ENCODE measurements around the gene OVOL2. TPM values are rescaled to one million over a fixed set of nuclear protein-coding genes. Genes with fewer than 3 reads are reported as not detected.

OVOL2 gene
- total and polyA plus RNA-seq, 10 of the 15 experiments (the other 5 are each of a cell fraction or from before 2014, with no cell fraction given), result not detected

DNA sequence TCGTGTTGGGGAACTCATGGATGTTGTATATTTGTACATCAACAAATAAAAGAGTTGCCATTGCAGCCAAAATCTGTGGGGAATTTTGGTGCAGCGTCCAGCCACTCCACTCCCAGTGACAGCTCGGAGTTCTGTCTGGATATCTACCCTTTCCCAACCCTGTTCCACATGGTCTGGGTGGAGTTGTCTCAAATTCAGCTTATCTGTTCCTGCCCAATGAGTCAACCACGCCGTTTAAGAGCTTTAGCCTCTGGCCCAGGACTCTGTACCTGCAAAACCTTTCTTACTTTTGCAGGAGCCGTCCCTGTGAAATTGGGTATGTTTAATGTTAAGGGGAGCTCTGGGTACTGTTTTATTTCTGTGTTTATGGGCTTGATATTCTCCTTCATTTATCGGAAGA lies 33.9 kb upstream of the OVOL2 start:
- ChIA-PET SMC1A (ENCODE audit: uncharacterized antibody, unreplicated experiment) (no interaction called here), RAD21 (ENCODE audit: unreplicated experiment) (no interaction called here), POLR2A (interaction anchor here (0.6 kb wide), 1 partner anchor 43 kb away, joined by 3 read pairs; no protein-coding TSS in a partner anchor), CTCF (no interaction called here)
- Histone ChIP-seq H2AFZ (ENCODE audit: control insufficient read depth, low read depth, low read length) (no peak overlapping the region), H3K27me3 (replicated peaks in 1 of 2; ENCODE audit: control insufficient read depth in 2 of 2, insufficient read depth in 2 of 2, low read length in 1 of 2) (no peaks in the 10 kb centered on the region; a peak in 1 of 4 replicates), H3K4me3 (no peak overlapping the region), H3K4me1 (ENCODE audit: control insufficient read depth, insufficient read depth, low read length) (no peaks in the 10 kb centered on the region), H3K9me3 (replicated peaks; ENCODE audit: control insufficient read depth, insufficient read depth, low read length) (no peaks in the 10 kb centered on the region), H3K36me3 (ENCODE audit: control insufficient read depth in 2 of 2, insufficient read depth in 2 of 2, low read length in 1 of 2) (no peaks in the 10 kb centered on the region), H4K20me1 (ENCODE audit: control insufficient read depth, insufficient read depth) (no peaks in the 10 kb centered on the region), H3K4me2 (ENCODE audit: control insufficient read depth, insufficient read depth) (no peak overlapping the region), H3K27ac (ENCODE audit: control insufficient read depth, insufficient read depth) (no peak overlapping the region), H3K9ac (ENCODE audit: control insufficient read depth, insufficient read depth, low read length) (no peak overlapping the region), H3K79me2 (ENCODE audit: control insufficient read depth, insufficient read depth, low read length) (no peaks in the 10 kb centered on the region)
- no TSS peak for BruUV-seq (replicated peaks)
- intact Hi-C loops (cut with micrococcal nuclease; ENCODE audit: unreplicated experiment), result no loop called here
- WGBS (ENCODE audit: insufficient coverage, insufficient replicate concordance, low lambda C conversion rate, missing lambda C conversion rate), result 21% methylated on average over 7 of the region's 7 CpGs
- FAIRE-seq (no peak), ATAC-seq (no peak), DNase-seq (ENCODE audit: low read depth, low spot score) (no peak)
- in situ Hi-C loops (cut with MboI), result no loop called here
- no peak for TF ChIP-seq RAD51 (IDR thresholded peaks at IDR 0.05)
- no peak for TF ChIP-seq EZH2 (IDR thresholded peaks at IDR 0.05; ENCODE audit: borderline replicate concordance, control insufficient read depth, low read depth, low read length)
- TF ChIP-seq POLR2A (IDR thresholded peaks at IDR 0.05; ENCODE audit: low read depth, low read length), result no peak
- TF ChIP-seq SMAD5 (IDR thresholded peaks at IDR 0.05; ENCODE audit: low read depth), result no peak
- TF ChIP-seq WRNIP1 (IDR thresholded peaks at IDR 0.05; ENCODE audit: borderline replicate concordance, low read depth, low read length), result no peak
- no peak for TF ChIP-seq ATF7 (IDR thresholded peaks at IDR 0.05; ENCODE audit: low read depth)
- TF ChIP-seq, protein P1, sequence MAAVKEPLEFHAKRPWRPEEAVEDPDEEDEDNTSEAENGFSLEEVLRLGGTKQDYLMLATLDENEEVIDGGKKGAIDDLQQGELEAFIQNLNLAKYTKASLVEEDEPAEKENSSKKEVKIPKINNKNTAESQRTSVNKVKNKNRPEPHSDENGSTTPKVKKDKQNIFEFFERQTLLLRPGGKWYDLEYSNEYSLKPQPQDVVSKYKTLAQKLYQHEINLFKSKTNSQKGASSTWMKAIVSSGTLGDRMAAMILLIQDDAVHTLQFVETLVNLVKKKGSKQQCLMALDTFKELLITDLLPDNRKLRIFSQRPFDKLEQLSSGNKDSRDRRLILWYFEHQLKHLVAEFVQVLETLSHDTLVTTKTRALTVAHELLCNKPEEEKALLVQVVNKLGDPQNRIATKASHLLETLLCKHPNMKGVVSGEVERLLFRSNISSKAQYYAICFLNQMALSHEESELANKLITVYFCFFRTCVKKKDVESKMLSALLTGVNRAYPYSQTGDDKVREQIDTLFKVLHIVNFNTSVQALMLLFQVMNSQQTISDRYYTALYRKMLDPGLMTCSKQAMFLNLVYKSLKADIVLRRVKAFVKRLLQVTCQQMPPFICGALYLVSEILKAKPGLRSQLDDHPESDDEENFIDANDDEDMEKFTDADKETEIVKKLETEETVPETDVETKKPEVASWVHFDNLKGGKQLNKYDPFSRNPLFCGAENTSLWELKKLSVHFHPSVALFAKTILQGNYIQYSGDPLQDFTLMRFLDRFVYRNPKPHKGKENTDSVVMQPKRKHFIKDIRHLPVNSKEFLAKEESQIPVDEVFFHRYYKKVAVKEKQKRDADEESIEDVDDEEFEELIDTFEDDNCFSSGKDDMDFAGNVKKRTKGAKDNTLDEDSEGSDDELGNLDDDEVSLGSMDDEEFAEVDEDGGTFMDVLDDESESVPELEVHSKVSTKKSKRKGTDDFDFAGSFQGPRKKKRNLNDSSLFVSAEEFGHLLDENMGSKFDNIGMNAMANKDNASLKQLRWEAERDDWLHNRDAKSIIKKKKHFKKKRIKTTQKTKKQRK (IDR thresholded peaks at IDR 0.05; ENCODE audit: low read depth, low read length), result no peak
- no peak for TF ChIP-seq EP300 (IDR thresholded peaks at IDR 0.05; ENCODE audit: borderline replicate concordance in 1 of 2, control insufficient read depth in 1 of 2, low read depth in 2 of 2, low read length in 2 of 2)
- TF ChIP-seq KDM1A (IDR thresholded peaks at IDR 0.05; ENCODE audit: borderline replicate concordance), result no peak
- TF ChIP-seq, protein P2, sequence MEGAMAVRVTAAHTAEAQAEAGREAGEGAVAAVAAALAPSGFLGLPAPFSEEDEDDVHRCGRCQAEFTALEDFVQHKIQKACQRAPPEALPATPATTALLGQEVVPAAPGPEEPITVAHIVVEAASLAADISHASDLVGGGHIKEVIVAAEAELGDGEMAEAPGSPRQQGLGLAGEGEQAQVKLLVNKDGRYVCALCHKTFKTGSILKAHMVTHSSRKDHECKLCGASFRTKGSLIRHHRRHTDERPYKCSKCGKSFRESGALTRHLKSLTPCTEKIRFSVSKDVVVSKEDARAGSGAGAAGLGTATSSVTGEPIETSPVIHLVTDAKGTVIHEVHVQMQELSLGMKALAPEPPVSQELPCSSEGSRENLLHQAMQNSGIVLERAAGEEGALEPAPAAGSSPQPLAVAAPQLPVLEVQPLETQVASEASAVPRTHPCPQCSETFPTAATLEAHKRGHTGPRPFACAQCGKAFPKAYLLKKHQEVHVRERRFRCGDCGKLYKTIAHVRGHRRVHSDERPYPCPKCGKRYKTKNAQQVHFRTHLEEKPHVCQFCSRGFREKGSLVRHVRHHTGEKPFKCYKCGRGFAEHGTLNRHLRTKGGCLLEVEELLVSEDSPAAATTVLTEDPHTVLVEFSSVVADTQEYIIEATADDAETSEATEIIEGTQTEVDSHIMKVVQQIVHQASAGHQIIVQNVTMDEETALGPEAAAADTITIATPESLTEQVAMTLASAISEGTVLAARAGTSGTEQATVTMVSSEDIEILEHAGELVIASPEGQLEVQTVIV (IDR thresholded peaks at IDR 0.05; ENCODE audit: borderline replicate concordance, partially characterized antibody), result no peak
- no peak for TF ChIP-seq BACH1 (IDR thresholded peaks at IDR 0.05; ENCODE audit: borderline replicate concordance)
- TF ChIP-seq, protein P3, sequence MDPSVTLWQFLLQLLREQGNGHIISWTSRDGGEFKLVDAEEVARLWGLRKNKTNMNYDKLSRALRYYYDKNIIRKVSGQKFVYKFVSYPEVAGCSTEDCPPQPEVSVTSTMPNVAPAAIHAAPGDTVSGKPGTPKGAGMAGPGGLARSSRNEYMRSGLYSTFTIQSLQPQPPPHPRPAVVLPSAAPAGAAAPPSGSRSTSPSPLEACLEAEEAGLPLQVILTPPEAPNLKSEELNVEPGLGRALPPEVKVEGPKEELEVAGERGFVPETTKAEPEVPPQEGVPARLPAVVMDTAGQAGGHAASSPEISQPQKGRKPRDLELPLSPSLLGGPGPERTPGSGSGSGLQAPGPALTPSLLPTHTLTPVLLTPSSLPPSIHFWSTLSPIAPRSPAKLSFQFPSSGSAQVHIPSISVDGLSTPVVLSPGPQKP (IDR thresholded peaks at IDR 0.05; ENCODE audit: low read depth, low read length), result no peak
- TF ChIP-seq, protein P4, sequence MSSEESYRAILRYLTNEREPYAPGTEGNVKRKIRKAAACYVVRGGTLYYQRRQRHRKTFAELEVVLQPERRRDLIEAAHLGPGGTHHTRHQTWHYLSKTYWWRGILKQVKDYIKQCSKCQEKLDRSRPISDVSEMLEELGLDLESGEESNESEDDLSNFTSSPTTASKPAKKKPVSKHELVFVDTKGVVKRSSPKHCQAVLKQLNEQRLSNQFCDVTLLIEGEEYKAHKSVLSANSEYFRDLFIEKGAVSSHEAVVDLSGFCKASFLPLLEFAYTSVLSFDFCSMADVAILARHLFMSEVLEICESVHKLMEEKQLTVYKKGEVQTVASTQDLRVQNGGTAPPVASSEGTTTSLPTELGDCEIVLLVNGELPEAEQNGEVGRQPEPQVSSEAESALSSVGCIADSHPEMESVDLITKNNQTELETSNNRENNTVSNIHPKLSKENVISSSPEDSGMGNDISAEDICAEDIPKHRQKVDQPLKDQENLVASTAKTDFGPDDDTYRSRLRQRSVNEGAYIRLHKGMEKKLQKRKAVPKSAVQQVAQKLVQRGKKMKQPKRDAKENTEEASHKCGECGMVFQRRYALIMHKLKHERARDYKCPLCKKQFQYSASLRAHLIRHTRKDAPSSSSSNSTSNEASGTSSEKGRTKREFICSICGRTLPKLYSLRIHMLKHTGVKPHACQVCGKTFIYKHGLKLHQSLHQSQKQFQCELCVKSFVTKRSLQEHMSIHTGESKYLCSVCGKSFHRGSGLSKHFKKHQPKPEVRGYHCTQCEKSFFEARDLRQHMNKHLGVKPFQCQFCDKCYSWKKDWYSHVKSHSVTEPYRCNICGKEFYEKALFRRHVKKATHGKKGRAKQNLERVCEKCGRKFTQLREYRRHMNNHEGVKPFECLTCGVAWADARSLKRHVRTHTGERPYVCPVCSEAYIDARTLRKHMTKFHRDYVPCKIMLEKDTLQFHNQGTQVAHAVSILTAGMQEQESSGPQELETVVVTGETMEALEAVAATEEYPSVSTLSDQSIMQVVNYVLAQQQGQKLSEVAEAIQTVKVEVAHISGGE (CRISPR knock-in tag; IDR thresholded peaks at IDR 0.05), result no peak
- no peak for TF ChIP-seq KLF5 (IDR thresholded peaks at IDR 0.05; ENCODE audit: partially characterized antibody)
